Keratinocyte (primary cell): ENCODE measurements around the gene ETFB.

Source experiments
- CTCF ChIP-seq, 3 experiments: IDR thresholded peaks in 1 of 3; conservative IDR thresholded peaks in 1 of 3; optimal IDR thresholded peaks in 1 of 3; 2 replicates in 2 of 3; 3 replicates in 1 of 3; pipeline versions ENCODE3 to v1.5.1; 2011; ENCODE audit warnings: low read length in 3 of 3, mild to moderate bottlenecking in 3 of 3, moderate library complexity in 2 of 3, control low read depth in 1 of 3, inconsistent platforms in 1 of 3; ENCODE audit not compliant: insufficient read depth in 2 of 3; ENCODE audit errors: extremely low read depth in 1 of 3
- EZH2 ChIP-seq: IDR thresholded peaks from one replicate; pipeline ENCODE4 v1.6.1; 2012; ENCODE audit warnings: inconsistent platforms, mild to moderate bottlenecking, low read length, moderate library complexity

- peak in 2 of 3 experiments; percentile 11 to 63 for TF ChIP-seq CTCF (optimal IDR thresholded peaks at IDR 0.05 in 1 of 3, IDR thresholded peaks at IDR 0.05 in 1 of 3, conservative IDR thresholded peaks at IDR 0.05 in 1 of 3; ENCODE audit: extremely low read depth in 1 of 3, insufficient read depth in 2 of 3, low read length in 3 of 3)
- no peak for TF ChIP-seq EZH2
Measured at GRCh38 chr19:51339687-51340656, 26.2 kb downstream of the ETFB start.
